GM12878 (cell line): ENCODE data around the gene RNU2-63P. TPM values are rescaled to one million over a fixed set of nuclear protein-coding genes. Genes with fewer than 3 reads are reported as not detected.
"Not testable (repeated sequence)": the region's sequence is repeated elsewhere in the genome, so short reads cannot be mapped to it uniquely, and the experiment has no call there.

Experiments used
- ATAC-seq: fragments of 200-7000 bp; cut with Tn5 transposase; 3 replicates; pipeline ENCODE4 v1.9.1; 2020; ENCODE audit warnings: mild to moderate bottlenecking, moderate library complexity
- BruUV-seq: library from RNA; stranded (reverse); fragments of 400-500 nt; replicated peaks from 2 replicates; lab custom pipeline; 2021; lab: Mats Ljungman, UMichigan
- CTCF ChIA-PET: fragments of 300-600 bp; sonication (Branson Sonifier 250); formaldehyde crosslinking; extraction: SDS; loops from one replicate; lab custom pipeline; 2021; ENCODE audit warnings: inconsistent platforms; lab: Yijun Ruan, JAX
- POLR2A ChIA-PET: fragments of 350-600 bp; formaldehyde crosslinking; extraction: SDS; loops from one replicate; lab custom pipeline; 2021; ENCODE audit warnings: inconsistent platforms; lab: Charles Lee
- RAD21 ChIA-PET: fragments of 300-600 bp; sonication (Branson Sonifier 250); formaldehyde crosslinking; loops from one replicate; lab custom pipeline; 2023; ENCODE audit warnings: antibody characterized with exemption; ENCODE audit not compliant: unreplicated experiment; lab: Charles Lee
- SMC1A ChIA-PET: fragments of 300-600 bp; sonication (Branson Sonifier 250); formaldehyde crosslinking; loops from one replicate; lab custom pipeline; 2023; ENCODE audit not compliant: unreplicated experiment, uncharacterized antibody; lab: Charles Lee
- DNase-seq: peaks from one replicate; pipeline ENCODE4 v3.0.0-alpha.2; 2011; ENCODE audit warnings: low read depth, low spot score
- FAIRE-seq: peaks from 3 replicates; lab custom pipeline; 2011; peaks lifted over from hg19 to GRCh38; lab: Jason Lieb, UNC
- H2AFZ ChIP-seq: 2 replicates; pipeline ENCODE4 v1.6.0; 2011; ENCODE audit warnings: low read depth, low read length, control low read depth; ENCODE audit not compliant: control insufficient read depth
- H3K27ac ChIP-seq: 2 replicates; pipeline ENCODE4 v1.5.1; 2011; ENCODE audit warnings: control low read depth; ENCODE audit not compliant: control insufficient read depth, insufficient read depth
- H3K27me3 ChIP-seq, 2 experiments: replicated peaks in 1 of 2; 2 replicates each; pipeline versions ENCODE4 v1.6.0 to v1.6.1; 2011; ENCODE audit warnings: low read length in 1 of 2; ENCODE audit not compliant: control insufficient read depth in 2 of 2, insufficient read depth in 2 of 2
- H3K36me3 ChIP-seq, 2 experiments: 2 replicates each; pipeline ENCODE4 v1.5.1; 2011; ENCODE audit warnings: low read length in 1 of 2; ENCODE audit not compliant: control insufficient read depth in 2 of 2, insufficient read depth in 2 of 2
- H3K4me1 ChIP-seq: 2 replicates; pipeline ENCODE4 v1.6.1; 2011; ENCODE audit warnings: mild to moderate bottlenecking, low read length, moderate library complexity, mixed read lengths; ENCODE audit not compliant: control insufficient read depth, insufficient read depth
- H3K4me2 ChIP-seq: 2 replicates; pipeline ENCODE4 v1.6.0; 2011; ENCODE audit warnings: control low read depth; ENCODE audit not compliant: control insufficient read depth, insufficient read depth
- H3K4me3 ChIP-seq: fragments of 200-600 bp; sonication (generic); 2 replicates; pipeline ENCODE4 v1.5.1; 2016
- H3K79me2 ChIP-seq: 2 replicates; pipeline ENCODE4 v1.6.0; 2011; ENCODE audit warnings: low read length; ENCODE audit not compliant: control insufficient read depth, insufficient read depth
- H3K9ac ChIP-seq: 2 replicates; pipeline ENCODE4 v1.8.0; 2011; ENCODE audit warnings: low read length, control low read depth, mixed read lengths; ENCODE audit not compliant: control insufficient read depth, insufficient read depth
- H3K9me3 ChIP-seq: replicated peaks from 3 replicates; pipeline ENCODE4 v1.5.1; 2011; ENCODE audit warnings: mild to moderate bottlenecking, low read length; ENCODE audit not compliant: control insufficient read depth, insufficient read depth
- H4K20me1 ChIP-seq: 2 replicates; pipeline ENCODE4 v1.6.0; 2011; ENCODE audit not compliant: control insufficient read depth, insufficient read depth
- ATF7 ChIP-seq: fragments of 450-650 bp; IDR thresholded peaks from 2 replicates; pipeline ENCODE4 v1.6.1; 2016; ENCODE audit warnings: low read depth, mild to moderate bottlenecking
- CHD1 ChIP-seq: IDR thresholded peaks from 2 replicates; pipeline ENCODE4 v1.6.1; 2012; ENCODE audit warnings: low read depth, low read length, improper control_type of control experiment
- EP300 ChIP-seq, 2 experiments: fragments of 150-350 bp in 1 of 2; IDR thresholded peaks; 2 replicates each; pipeline ENCODE4 v1.6.1; 2011 to 2012; ENCODE audit warnings: low read depth in 2 of 2, low read length in 2 of 2, borderline replicate concordance in 1 of 2, improper control_type of control experiment in 1 of 2, inconsistent platforms in 1 of 2; ENCODE audit not compliant: control insufficient read depth in 1 of 2
- NFXL1 ChIP-seq: fragments of 450-650 bp; IDR thresholded peaks from 2 replicates; pipeline ENCODE4 v1.6.1; 2017; ENCODE audit warnings: antibody characterized with exemption, mild to moderate bottlenecking, borderline replicate concordance
- SP1 ChIP-seq: IDR thresholded peaks from one replicate; pipeline ENCODE4 v1.6.1; 2011; ENCODE audit warnings: low read depth, low read length
- WGBS: methylation state at CpG from one replicate; pipeline ENCODE4 v1.1.6; 2016; ENCODE audit warnings: low lambda C conversion rate; ENCODE audit not compliant: insufficient replicate concordance, insufficient coverage; ENCODE audit errors: missing lambda C conversion rate; 5-methylcytosine and 5-hydroxymethylcytosine counted together
- in situ Hi-C: fragments of 300-500 bp; cut with MboI; formaldehyde crosslinking; loops from 9 replicates; pipeline ENCODE4 v1.14.3; 2018; ENCODE audit warnings: mixed read lengths
- intact Hi-C: fragments of 100-400 bp; cut with micrococcal nuclease; formaldehyde crosslinking; loops from one replicate; pipeline ENCODE4 v1.14.2; 2022; ENCODE audit not compliant: unreplicated experiment
- polyA plus RNA-seq, 11 experiments: library from polyadenylated mRNA; depleted of rRNA in 4 of 11; unstranded in 6 of 11; stranded (reverse) in 5 of 11; fragments of >200 nt; fragmentation: Nextera tagmentation in 4 of 11; fragmentation: Illumina TruSeq in 1 of 11; extraction: Ambion mirVana in 4 of 11; extraction: Trizol in 1 of 11; gene quantifications; 1 replicate in 1 of 11; 2 replicates in 10 of 11; pipeline versions ENCODE4 v1.2.1 to v1.2.3, GENCODE V29; 2011 to 2016; ENCODE audit warnings: inconsistent platforms in 2 of 11, missing spikeins in 2 of 11, low read depth in 1 of 11
- total RNA-seq, 4 experiments: library from RNA; depleted of rRNA in 3 of 4; stranded (reverse); fragments of >200 nt in 3 of 4; fragmentation: Illumina TruSeq in 1 of 4; extraction: Trizol in 1 of 4; gene quantifications; 2 replicates each; pipeline versions ENCODE4 v1.2.1 to v1.2.3, GENCODE V29; 2013 to 2021
- TF ChIP-seq, protein P1 (sequence below): fragments of 450-650 bp; IDR thresholded peaks from 2 replicates; pipeline ENCODE4 v1.6.1; 2017; ENCODE audit warnings: low read depth, mild to moderate bottlenecking, moderate library complexity

RNU2-63P gene
- total and polyA plus RNA-seq, 10 of the 15 experiments (the other 5 are each of a cell fraction or from before 2014, with no cell fraction given) = 10.7 to 117 (median 12.3) TPM; not detected in 5

DNA sequence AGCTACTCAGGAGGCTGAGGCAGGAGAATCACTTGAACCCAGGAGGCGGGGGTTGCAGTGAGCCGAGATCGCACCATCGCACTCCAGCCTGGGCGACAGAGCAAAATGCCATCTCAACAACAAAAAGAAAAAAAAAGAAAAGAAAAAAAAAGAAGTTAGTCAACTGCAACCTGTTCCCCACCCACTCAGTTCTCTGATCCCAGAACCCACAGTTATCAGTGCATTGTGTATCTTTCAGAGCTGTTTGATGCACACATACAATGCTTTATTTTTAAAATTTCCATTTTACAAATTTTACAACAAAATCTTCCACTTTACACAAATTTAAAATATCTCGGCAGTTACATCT, 14.0 kb downstream of the RNU2-63P start (continued):
- TF ChIP-seq SP1 = no peak
- no peak for TF ChIP-seq NFXL1
- TF ChIP-seq EP300 (IDR thresholded peaks at IDR 0.05; ENCODE audit: borderline replicate concordance in 1 of 2, control insufficient read depth in 1 of 2, low read depth in 2 of 2, low read length in 2 of 2) = no peak
- no peak for TF ChIP-seq ATF7
- TF ChIP-seq CHD1 = no peak
- TF ChIP-seq, protein P1, sequence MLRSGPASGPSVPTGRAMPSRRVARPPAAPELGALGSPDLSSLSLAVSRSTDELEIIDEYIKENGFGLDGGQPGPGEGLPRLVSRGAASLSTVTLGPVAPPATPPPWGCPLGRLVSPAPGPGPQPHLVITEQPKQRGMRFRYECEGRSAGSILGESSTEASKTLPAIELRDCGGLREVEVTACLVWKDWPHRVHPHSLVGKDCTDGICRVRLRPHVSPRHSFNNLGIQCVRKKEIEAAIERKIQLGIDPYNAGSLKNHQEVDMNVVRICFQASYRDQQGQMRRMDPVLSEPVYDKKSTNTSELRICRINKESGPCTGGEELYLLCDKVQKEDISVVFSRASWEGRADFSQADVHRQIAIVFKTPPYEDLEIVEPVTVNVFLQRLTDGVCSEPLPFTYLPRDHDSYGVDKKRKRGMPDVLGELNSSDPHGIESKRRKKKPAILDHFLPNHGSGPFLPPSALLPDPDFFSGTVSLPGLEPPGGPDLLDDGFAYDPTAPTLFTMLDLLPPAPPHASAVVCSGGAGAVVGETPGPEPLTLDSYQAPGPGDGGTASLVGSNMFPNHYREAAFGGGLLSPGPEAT = no peak

DNA sequence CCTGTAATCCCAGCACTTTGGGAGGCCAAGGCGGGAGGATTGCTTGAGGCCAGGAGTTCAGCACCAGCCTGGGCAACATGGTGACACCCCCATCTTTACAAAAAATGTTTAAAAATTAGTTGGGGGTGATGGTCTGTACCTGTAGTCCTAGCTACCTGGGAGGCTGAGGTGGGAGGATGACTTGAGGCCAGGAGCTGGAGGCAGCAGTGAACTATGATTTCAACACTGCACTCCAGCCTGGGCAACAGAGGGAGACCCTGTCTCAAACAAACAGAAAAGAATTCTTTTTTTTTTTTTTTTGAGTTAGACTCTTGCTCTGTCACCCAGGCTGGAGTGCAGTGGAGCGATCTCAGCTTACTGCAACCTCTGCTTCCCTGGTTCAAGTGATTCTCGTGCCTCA, 15.9 kb downstream of the RNU2-63P start:
- CTCF ChIA-PET = interaction anchor here (0.6 to 0.7 kb wide), 2 partner anchors 1379 to 1521 kb away, joined by 3 to 4 read pairs; no protein-coding TSS in a partner anchor
- H3K4me1 ChIP-seq, RAD21 ChIA-PET, FAIRE-seq, SMC1A ChIA-PET, H3K27me3 ChIP-seq, BruUV-seq, DNase-seq, H4K20me1 ChIP-seq, H3K4me2 ChIP-seq, intact Hi-C loops, POLR2A ChIA-PET, H3K36me3 ChIP-seq, H3K4me3 ChIP-seq, ATAC-seq, H3K9me3 ChIP-seq, H3K79me2 ChIP-seq, H3K27ac ChIP-seq, H2AFZ ChIP-seq, H3K9ac ChIP-seq: not testable (repeated sequence)
- in situ Hi-C loops = loop anchor here (25.0 kb wide), 1 partner anchor 513 kb away; no protein-coding TSS in a partner anchor
- 42% methylated on average over 2 of the region's 3 CpGs for WGBS
